Hepatocyte (in vitro differentiated cells): ENCODE data around the gene BAHCC1. TPM values are rescaled to one million over a fixed set of nuclear protein-coding genes. Genes with fewer than 3 reads are reported as not detected.

Experiments used
- DNase-seq: peaks from one replicate; pipeline ENCODE4 v3.0.0-alpha.2; 2016; ENCODE audit warnings: low spot score
- H2AFZ ChIP-seq: fragments of 200-600 bp; sonication (generic); 2 replicates; pipeline ENCODE4 v1.6.0; 2016; ENCODE audit warnings: antibody characterized with exemption, mild to moderate bottlenecking
- H3K27ac ChIP-seq: fragments of 200-600 bp; sonication (generic); 2 replicates; pipeline ENCODE4 v1.5.1; 2016; ENCODE audit warnings: mild to moderate bottlenecking
- H3K27me3 ChIP-seq: fragments of 200-600 bp; sonication (generic); 2 replicates; pipeline ENCODE4 v1.6.1; 2016
- H3K36me3 ChIP-seq: fragments of 200-600 bp; sonication (generic); replicated peaks from 2 replicates; pipeline ENCODE4 v1.5.1; 2016; ENCODE audit warnings: low read depth; ENCODE audit not compliant: insufficient read depth
- H3K4me1 ChIP-seq: fragments of 200-600 bp; sonication (generic); 2 replicates; pipeline ENCODE4 v1.5.1; 2016; ENCODE audit warnings: mild to moderate bottlenecking, moderate library complexity; ENCODE audit not compliant: insufficient read depth
- H3K4me2 ChIP-seq: fragments of 200-600 bp; sonication (generic); 2 replicates; pipeline ENCODE4 v1.6.0; 2016
- H3K4me3 ChIP-seq: fragments of 200-600 bp; sonication (generic); 2 replicates; pipeline ENCODE4 v1.5.1; 2016; ENCODE audit warnings: mild to moderate bottlenecking
- H3K79me2 ChIP-seq: fragments of 200-600 bp; sonication (generic); 2 replicates; pipeline ENCODE4 v1.6.0; 2017; ENCODE audit warnings: mild to moderate bottlenecking
- H3K9me2 ChIP-seq: fragments of 200-600 bp; sonication (generic); replicated peaks from 2 replicates; pipeline ENCODE4 v1.6.0; 2017; ENCODE audit warnings: mild to moderate bottlenecking; ENCODE audit not compliant: insufficient read depth
- H3K9me3 ChIP-seq: fragments of 200-600 bp; sonication (generic); 2 replicates; pipeline ENCODE4 v1.5.1; 2016; ENCODE audit warnings: low read depth, mild to moderate bottlenecking
- H4K20me1 ChIP-seq: fragments of 200-600 bp; sonication (generic); 2 replicates; pipeline ENCODE4 v1.6.0; 2016; ENCODE audit warnings: mild to moderate bottlenecking; ENCODE audit not compliant: insufficient read depth, poor library complexity, severe bottlenecking
- EZH2 ChIP-seq: fragments of 200-600 bp; sonication (generic); IDR thresholded peaks from 2 replicates; pipeline ENCODE4 v1.6.1; 2016; ENCODE audit warnings: antibody characterized with exemption, mild to moderate bottlenecking, borderline replicate concordance
- EZH2phosphoT487 ChIP-seq: fragments of 200-600 bp; sonication (generic); IDR thresholded peaks from one replicate; pipeline ENCODE4 v1.6.1; 2018; ENCODE audit warnings: antibody characterized with exemption, mild to moderate bottlenecking, low read depth, moderate library complexity; ENCODE audit not compliant: unreplicated experiment, severe bottlenecking
- WGBS: methylation state at CpG from one replicate; pipeline ENCODE4 v1.1.6; 2016; ENCODE audit warnings: low lambda C conversion rate; ENCODE audit errors: missing lambda C conversion rate; 5-methylcytosine and 5-hydroxymethylcytosine counted together
- polyA plus RNA-seq: library from polyadenylated mRNA; unstranded; fragments of >200 nt; fragmentation: Nextera tagmentation; extraction: Ambion mirVana; gene quantifications from 2 replicates; pipeline ENCODE4 v1.2.1, GENCODE V29; 2016
- total RNA-seq: library from RNA; depleted of rRNA; stranded (reverse); fragments of >200 nt; gene quantifications from 2 replicates; pipeline ENCODE4 v1.2.3, GENCODE V29; 2014
- TF ChIP-seq, protein P1 (sequence below): fragments of 200-600 bp; sonication (generic); IDR thresholded peaks from 2 replicates; pipeline ENCODE4 v1.5.1; 2016; ENCODE audit warnings: antibody characterized with exemption, mild to moderate bottlenecking; ENCODE audit not compliant: poor library complexity

Gene BAHCC1
- total and polyA plus RNA-seq, 2 experiments from 2014 or later: 6.4 to 6.6 TPM

DNA sequence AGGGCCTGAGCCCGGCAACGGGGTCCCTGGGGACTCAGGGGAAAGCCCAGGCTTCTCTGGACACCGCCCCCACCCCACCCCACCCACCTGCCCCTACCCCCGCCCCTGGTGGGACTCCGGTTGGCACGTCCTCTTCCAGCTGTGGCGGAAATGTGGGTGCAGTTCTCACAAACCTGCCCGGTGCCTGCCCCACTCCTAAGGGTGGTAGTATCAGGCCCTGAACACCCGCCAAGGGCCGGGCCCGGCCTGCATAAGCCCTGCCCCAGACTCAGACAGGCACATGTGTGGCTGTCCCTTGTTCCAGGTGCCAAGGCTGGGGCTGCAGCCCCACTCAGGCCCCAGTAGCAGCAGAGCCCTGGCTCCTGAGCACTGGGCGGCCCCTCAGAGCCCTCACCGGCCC is 59.2 kb downstream of the BAHCC1 start:
- no peak for DNase-seq
- H3K36me3 ChIP-seq: no peaks in the 10 kb centered on the region
- WGBS: 100% methylated on average over 9 of the region's 13 CpGs
- H3K9me3 ChIP-seq: no peaks in the 10 kb centered on the region
- H3K79me2 ChIP-seq: no peaks in the 10 kb centered on the region
- no peak overlapping the region for H3K27ac ChIP-seq
- H2AFZ ChIP-seq: no peak overlapping the region
- H3K27me3 ChIP-seq: no peaks in the 10 kb centered on the region
- H3K9me2 ChIP-seq: no peaks in the 10 kb centered on the region
- no peak overlapping the region for H3K4me2 ChIP-seq
- H3K4me1 ChIP-seq: no peaks in the 10 kb centered on the region
- H4K20me1 ChIP-seq: no peaks in the 10 kb centered on the region
- TF ChIP-seq EZH2phosphoT487 (no peak), EZH2 (no peak)
- TF ChIP-seq, protein P1, sequence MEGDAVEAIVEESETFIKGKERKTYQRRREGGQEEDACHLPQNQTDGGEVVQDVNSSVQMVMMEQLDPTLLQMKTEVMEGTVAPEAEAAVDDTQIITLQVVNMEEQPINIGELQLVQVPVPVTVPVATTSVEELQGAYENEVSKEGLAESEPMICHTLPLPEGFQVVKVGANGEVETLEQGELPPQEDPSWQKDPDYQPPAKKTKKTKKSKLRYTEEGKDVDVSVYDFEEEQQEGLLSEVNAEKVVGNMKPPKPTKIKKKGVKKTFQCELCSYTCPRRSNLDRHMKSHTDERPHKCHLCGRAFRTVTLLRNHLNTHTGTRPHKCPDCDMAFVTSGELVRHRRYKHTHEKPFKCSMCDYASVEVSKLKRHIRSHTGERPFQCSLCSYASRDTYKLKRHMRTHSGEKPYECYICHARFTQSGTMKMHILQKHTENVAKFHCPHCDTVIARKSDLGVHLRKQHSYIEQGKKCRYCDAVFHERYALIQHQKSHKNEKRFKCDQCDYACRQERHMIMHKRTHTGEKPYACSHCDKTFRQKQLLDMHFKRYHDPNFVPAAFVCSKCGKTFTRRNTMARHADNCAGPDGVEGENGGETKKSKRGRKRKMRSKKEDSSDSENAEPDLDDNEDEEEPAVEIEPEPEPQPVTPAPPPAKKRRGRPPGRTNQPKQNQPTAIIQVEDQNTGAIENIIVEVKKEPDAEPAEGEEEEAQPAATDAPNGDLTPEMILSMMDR: no peak
- H3K4me3 ChIP-seq: no peak overlapping the region

DNA sequence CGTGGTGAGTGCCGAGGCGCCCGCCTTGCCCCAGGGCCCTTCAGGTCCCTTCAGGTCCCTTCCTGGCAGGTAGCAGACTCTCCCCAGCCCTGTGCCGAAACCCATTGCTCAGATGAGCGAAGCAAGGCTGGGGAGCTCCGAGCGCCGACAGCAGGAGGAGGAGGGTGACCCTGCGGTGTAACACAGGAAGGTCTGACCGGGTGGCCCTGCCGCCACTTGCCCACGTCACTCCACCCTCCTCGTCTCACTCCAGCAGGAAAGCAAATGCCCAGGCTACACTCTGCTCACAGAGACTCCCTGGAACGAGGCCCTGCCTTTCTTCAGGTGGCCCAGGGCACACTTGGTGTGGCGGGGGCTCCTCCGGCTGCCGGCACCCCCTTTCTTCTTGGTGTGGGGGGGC is 60.1 kb downstream of the BAHCC1 start:
- H2AFZ ChIP-seq: no peak overlapping the region
- no peak for TF ChIP-seq EZH2phosphoT487
- TF ChIP-seq, protein P1: no peak
- 97% methylated on average over 18 of the region's 18 CpGs for WGBS
- H3K36me3 ChIP-seq: no peaks in the 10 kb centered on the region
- H3K27me3 ChIP-seq: no peaks in the 10 kb centered on the region
- no peaks in the 10 kb centered on the region for H4K20me1 ChIP-seq
- no peaks in the 10 kb centered on the region for H3K9me2 ChIP-seq
- H3K4me2 ChIP-seq: no peak overlapping the region
- no peaks in the 10 kb centered on the region for H3K79me2 ChIP-seq
- no peaks in the 10 kb centered on the region for H3K4me1 ChIP-seq
- H3K9me3 ChIP-seq: no peaks in the 10 kb centered on the region
- DNase-seq: no peak
- H3K4me3 ChIP-seq: no peak overlapping the region
- H3K27ac ChIP-seq: no peak overlapping the region

DNA sequence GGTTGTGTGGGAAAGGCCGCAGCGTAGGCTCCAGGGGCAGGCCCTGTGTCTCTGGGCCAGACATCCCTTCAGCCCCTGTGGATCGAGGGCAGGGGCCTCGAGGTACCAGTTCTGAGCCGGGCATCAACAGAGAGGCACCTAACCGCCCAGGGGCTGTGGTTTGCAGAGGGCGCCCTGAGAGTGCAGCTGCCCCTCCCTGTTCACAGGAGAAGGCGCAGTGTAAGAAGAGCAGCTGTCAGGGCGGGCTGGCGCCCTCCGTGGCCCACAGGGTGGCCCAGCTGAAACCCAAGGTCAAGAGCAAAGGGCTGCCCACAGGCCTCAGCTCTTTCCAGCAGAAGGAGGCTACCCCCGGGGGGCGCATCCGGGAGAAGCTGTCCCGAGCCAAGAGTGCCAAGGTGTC is 60.8 kb downstream of the BAHCC1 start:
- no peak overlapping the region for H2AFZ ChIP-seq
- H3K79me2 ChIP-seq: no peaks in the 10 kb centered on the region
- H3K4me1 ChIP-seq: no peaks in the 10 kb centered on the region
- no peaks in the 10 kb centered on the region for H3K27me3 ChIP-seq
- no peaks in the 10 kb centered on the region for H3K9me2 ChIP-seq
- H3K36me3 ChIP-seq: no peaks in the 10 kb centered on the region
- H4K20me1 ChIP-seq: no peaks in the 10 kb centered on the region
- DNase-seq: no peak
- no peak overlapping the region for H3K4me2 ChIP-seq
- no peak overlapping the region for H3K27ac ChIP-seq
- TF ChIP-seq EZH2: no peak
- TF ChIP-seq EZH2phosphoT487: no peak
- TF ChIP-seq, protein P1: no peak
- 94% methylated on average over 15 of the region's 15 CpGs for WGBS
- H3K4me3 ChIP-seq: no peak overlapping the region
- no peaks in the 10 kb centered on the region for H3K9me3 ChIP-seq

DNA sequence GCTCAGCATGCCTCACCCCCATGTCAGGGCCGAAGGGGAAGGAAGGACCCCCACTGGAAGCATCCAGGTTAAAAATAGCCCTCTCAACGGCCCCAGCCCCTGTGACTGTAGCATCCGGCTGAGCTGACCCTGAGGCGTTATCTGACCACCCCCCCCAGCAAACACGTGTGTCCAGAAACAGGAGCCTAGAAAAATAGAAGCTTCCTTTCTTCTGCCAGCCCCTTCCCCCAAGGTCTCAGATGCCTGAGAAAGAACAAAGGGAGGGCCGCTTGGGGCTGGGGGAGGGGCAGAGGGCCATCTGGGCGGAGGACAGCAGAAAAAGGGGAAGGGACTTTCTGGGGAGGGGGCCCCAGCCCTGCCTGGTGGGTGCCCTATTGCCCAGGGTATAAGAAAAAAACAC is 61.5 kb downstream of the BAHCC1 start:
- H3K4me1 ChIP-seq: no peaks in the 10 kb centered on the region
- H3K9me2 ChIP-seq: no peaks in the 10 kb centered on the region
- H3K27me3 ChIP-seq: no peaks in the 10 kb centered on the region
- TF ChIP-seq EZH2 (no peak), EZH2phosphoT487 (no peak)
- TF ChIP-seq, protein P1: no peak
- H3K79me2 ChIP-seq: no peaks in the 10 kb centered on the region
- H4K20me1 ChIP-seq: no peaks in the 10 kb centered on the region
- no peak overlapping the region for H3K4me3 ChIP-seq
- no peak overlapping the region for H2AFZ ChIP-seq
- DNase-seq: no peak
- no peaks in the 10 kb centered on the region for H3K9me3 ChIP-seq
- H3K4me2 ChIP-seq: no peak overlapping the region
- H3K27ac ChIP-seq: no peak overlapping the region
- WGBS: 56% methylated on average over 7 of the region's 7 CpGs
- no peaks in the 10 kb centered on the region for H3K36me3 ChIP-seq
